Astrocyte of the spinal cord (primary cell): Measurements from ENCODE around the gene KLHL7.

Source experiments
- DNase-seq: peaks from one replicate; pipeline ENCODE4 v3.0.0; 2011; ENCODE audit warnings: low read depth, low spot score
- H3K4me3 ChIP-seq: 2 replicates; pipeline ENCODE4 v1.5.1; 2011; ENCODE audit warnings: low read depth, mild to moderate bottlenecking, low read length, moderate library complexity
- CTCF ChIP-seq: IDR thresholded peaks from 2 replicates; pipeline ENCODE4 v1.5.1; 2012; ENCODE audit warnings: low read depth, mild to moderate bottlenecking, low read length, inconsistent platforms
- in situ Hi-C: cut with HindIII; loops from 2 replicates; pipeline ENCODE4 v1.10.0; 2017; ENCODE audit warnings: low sequenced_read_pairs

KLHL7 gene

GRCh38 chr7:23200331-23200730, 94.7 kb downstream of the KLHL7 start:
- in situ Hi-C loops = no loop called here

GRCh38 chr7:23204241-23204640, 98.7 kb downstream of the KLHL7 start:
- no peak overlapping the region for H3K4me3 ChIP-seq
- in situ Hi-C loops = no loop called here
- TF ChIP-seq CTCF = no peak
- DNase-seq = no peak

More at GRCh38 chr7:23200331-23200730, 94.7 kb downstream of the KLHL7 start:
- H3K4me3 ChIP-seq = no peak overlapping the region
- TF ChIP-seq CTCF = no peak
- DNase-seq = no peak

- no peak overlapping the region for H3K4me3 ChIP-seq
- peak; percentile 15 for DNase-seq
- in situ Hi-C loops = no loop called here
- no peak for TF ChIP-seq CTCF
Observed at GRCh38 chr7:23205577-23205908, 100.0 kb downstream of the KLHL7 start.

- peak; percentile 20 for DNase-seq
- in situ Hi-C loops = no loop called here
- TF ChIP-seq CTCF = no peak
- H3K4me3 ChIP-seq = peak overlapping the region; percentile 21
Observed at GRCh38 chr7:23205909-23206767, 100.6 kb downstream of the KLHL7 start.

- no peak for DNase-seq
- in situ Hi-C loops = no loop called here
- no peak overlapping the region for H3K4me3 ChIP-seq
- no peak for TF ChIP-seq CTCF
Observed at GRCh38 chr7:23207021-23207420, 101.4 kb downstream of the KLHL7 start.

GRCh38 chr7:23207884-23208283, 102.3 kb downstream of the KLHL7 start:
- no peak for TF ChIP-seq CTCF
- in situ Hi-C loops = no loop called here
- H3K4me3 ChIP-seq = no peak overlapping the region
- DNase-seq = no peak
